ENCODE measurements around the gene FSTL5.

- TF ChIP-seq SMAD3 (CRISPR knock-in tag; IDR thresholded peaks at IDR 0.05; ENCODE audit: borderline replicate concordance) (no peak), CTCF (IDR thresholded peaks at IDR 0.05) (no peak), GTF2I (CRISPR knock-in tag; conservative IDR thresholded peaks at IDR 0.05) (no peak), TCF7 (CRISPR knock-in tag; IDR thresholded peaks at IDR 0.05; ENCODE audit: low read depth) (no peak), ETV6 (CRISPR knock-in tag; IDR thresholded peaks at IDR 0.05) (no peak), SP1 (CRISPR knock-in tag; conservative IDR thresholded peaks at IDR 0.05) (no peak), ZSCAN18 (CRISPR knock-in tag; IDR thresholded peaks at IDR 0.05) (no peak), FOXJ3 (CRISPR knock-in tag; IDR thresholded peaks at IDR 0.05; ENCODE audit: borderline replicate concordance) (no peak), ATF1 (CRISPR knock-in tag; IDR thresholded peaks at IDR 0.05) (no peak)
Observed at GRCh38 chr4:161841759-161842158, 322.0 kb downstream of the FSTL5 start.
